CD4-positive, alpha-beta T cell treated with Interleukin-17A for 1 hour (primary cell): ENCODE results near the gene SLC25A13.
"Not testable (repeated sequence)": the region's sequence is repeated elsewhere in the genome, so short reads cannot be mapped to it uniquely, and the experiment has no call there.

Experiments used
- DNase-seq: peaks from one replicate; pipeline ENCODE4 v3.0.0-alpha.2; 2020

SLC25A13 gene

GRCh38 chr7:96321658-96322372, at the start of gene SLC25A13:
SLC25A13 (minus strand) TSS chr7:96322098; CDS start chr7:96321956, 142 bp downstream.
- peak; percentile 68 for DNase-seq

DNA sequence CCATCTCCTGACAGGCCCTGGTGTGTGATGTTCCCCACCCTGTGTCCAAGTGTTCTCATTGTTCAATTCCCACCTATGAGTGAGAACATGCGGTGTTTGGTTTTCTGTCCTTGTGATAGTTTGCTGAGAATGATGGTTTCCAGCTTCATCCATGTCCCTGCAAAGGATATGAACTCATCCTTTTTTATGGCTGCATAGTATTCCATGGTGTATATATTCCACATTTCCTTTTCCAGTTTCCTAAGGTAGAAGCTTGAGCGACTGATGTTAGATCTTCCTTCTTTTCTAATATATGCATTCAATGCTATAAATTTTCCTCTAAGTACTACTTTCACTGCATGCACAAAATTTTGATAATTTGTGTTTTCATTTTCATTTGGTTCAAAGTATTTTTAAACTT, 44.0 kb upstream of the SLC25A13 start:
- not testable (repeated sequence) for DNase-seq

DNA sequence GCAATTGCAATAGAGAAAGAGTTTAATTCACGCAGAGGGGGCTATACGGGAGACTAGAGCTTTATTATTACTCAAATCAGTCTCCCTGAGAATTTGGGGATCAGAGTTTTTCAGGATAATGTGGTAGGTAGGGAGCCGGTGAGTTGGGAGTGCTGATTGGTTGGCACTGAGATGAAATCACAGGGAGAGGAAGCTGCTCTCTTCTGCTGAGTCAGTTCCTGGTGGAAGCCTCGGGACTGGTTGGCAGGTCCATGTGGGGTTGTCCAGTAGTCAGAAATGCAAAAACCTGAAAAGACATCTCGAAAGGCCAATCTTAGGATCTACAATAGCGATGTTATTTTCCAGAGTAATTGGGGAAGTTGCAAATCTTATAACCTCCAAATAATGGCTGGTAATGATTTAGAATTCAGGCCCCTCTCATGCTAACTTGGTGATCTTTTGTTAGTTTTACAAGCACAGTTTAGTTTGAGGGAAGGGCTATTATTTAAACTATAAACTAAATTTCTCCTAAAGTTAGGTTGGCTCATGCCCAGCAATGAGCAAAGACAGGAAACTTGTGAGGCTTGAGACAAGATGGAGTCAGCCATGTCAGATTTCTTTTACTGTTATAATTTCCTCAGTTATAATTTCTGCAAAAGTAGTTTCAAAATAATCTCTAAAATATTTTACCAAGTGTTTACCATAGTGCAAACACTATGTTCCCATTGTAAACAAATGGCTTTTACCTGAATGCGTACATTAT, 39.4 kb upstream of the SLC25A13 start:
- no peak for DNase-seq

DNA sequence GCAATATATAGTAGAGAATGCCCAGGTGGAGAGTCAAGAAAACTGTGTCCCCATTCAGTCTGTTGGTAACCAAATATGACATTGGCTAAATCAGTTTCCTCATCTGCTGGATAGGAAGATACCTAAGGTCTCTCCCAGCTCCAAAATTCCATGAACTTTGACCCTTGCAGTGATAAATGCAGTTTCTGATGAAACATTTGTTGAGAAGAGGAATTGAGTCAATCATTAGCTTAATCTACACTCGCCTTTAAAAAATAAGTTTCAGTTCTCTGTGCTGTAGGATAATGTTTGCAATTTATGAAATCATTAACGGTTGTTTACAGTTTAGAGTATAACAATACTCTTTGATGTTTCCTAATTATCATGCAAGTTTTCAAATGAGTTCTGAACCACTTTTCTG, 38.0 kb upstream of the SLC25A13 start:
- DNase-seq = no peak

DNA sequence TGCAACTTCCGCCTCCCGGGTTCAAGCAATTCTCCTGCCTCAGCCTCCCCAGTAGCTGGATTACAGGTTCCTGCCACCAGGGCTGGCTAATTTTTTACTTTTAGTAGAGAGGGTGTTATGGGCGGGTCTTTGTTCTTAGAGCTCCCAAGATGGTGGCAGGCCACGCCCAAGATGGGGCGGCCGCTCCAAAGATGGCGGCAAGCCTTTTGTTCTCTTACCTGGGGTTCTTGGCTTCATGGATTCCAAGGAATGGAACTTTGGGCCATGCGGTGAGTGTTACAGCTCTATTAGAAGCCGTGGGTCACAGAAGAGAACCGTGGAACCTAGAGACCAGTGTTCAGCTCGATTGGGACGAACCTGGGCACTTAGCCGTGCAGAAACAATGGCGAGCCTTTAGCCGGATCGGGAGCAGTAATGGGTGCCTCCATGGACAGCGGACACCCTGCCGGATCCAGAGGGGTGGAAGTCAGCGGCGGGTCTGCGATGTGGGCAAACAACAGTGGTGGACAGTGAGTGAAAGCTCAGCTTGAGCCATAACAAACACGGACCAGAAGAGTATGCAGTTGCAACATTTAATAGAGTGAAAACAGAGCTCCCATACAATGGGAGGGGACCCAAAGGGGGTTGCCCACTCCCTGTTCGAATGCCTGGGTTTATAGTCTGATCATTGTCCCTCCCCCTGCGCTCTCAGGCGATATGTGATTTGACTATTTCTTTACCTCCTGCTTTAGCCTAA, 36.5 kb upstream of the SLC25A13 start:
- not testable (repeated sequence) for DNase-seq

GRCh38 chr7:96355990-96356506, 34.1 kb upstream of the SLC25A13 start:
- no peak for DNase-seq

DNA sequence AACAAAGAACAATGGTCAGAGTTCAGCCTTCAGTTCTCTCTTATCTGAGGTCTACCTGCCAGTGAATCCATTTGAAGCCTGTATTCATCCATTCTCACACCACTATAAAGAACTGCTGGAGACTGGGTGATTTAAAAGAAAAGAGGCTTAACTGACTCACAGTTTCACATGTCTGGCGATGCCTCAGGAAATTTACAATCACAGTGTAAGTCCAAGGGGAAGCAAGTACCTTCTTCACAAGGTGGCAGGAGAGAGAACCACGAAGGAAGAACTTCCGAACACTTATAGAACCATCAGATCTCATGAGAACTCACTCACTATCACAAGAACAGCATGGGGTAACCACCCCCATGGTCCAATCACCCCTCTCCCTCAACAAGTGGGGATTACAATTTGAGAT, 33.0 kb upstream of the SLC25A13 start:
- DNase-seq = no peak

- no peak for DNase-seq
These were observed 27.7 kb upstream of the SLC25A13 start for GRCh38 chr7:96349572-96349971.

GRCh38 chr7:96347471-96347870, 25.6 kb upstream of the SLC25A13 start:
- no peak for DNase-seq

- no peak for DNase-seq
These were observed 24.5 kb upstream of the SLC25A13 start for GRCh38 chr7:96346293-96346953.

- DNase-seq = no peak
These were observed 22.3 kb upstream of the SLC25A13 start for GRCh38 chr7:96344236-96344635.

DNA sequence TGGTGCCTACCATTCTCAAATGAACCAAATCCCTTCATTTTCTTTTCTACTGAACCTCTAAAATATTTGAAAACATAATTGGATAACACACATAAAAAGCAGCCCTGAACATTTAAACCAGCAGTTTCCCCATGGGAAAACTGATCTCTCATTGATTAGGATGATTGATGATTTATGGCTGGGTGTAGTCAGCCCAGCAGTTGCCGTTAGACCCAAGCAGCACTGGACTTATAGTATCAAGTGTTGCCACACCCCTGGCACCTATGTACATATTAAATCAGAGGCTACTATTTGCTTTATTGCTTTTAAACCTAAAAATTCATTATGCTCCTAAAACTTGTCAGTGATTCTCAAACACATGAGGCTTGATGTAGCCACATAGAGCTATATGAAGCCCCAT, 20.2 kb upstream of the SLC25A13 start:
- no peak for DNase-seq

- DNase-seq = no peak
These were observed 15.6 kb upstream of the SLC25A13 start for GRCh38 chr7:96337519-96337918.

DNA sequence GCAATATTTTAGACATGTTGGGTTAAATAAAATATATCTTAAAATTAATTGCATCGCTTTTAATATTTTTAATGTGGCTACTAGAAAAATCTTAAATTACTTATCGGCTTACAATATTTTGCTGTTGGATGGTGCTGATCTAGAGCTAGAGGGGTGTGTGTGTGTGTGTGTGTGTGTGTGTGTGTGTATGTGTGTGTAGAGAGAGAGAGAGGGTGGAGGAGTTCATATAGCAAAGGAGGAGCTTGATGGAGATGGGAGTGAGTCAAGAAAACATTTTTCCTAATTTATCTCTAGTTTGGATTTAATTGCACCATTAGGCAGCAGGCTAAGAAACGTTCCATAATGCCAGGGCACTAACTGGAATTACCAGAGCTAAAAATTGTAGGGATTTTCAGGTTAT, 10.4 kb upstream of the SLC25A13 start:
- no peak for DNase-seq

DNA sequence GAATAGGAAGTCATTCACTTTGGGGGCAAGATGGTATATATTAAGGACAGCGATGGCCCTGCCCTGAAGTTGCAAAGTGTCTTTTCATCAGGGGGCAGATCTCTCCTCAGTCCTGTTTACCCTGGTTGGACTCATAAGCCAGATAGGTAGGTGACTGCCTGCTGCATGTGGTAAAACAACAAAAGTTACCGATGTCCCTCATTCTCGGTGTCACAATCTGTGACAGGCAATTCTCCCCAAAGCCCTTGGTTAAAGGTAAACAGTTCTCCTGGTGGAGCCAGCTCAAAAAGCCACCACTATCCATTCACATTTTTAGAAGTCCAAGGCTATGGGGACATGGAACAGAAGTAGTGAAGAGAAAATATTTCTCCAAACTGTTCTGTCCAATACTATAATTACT, 9.9 kb upstream of the SLC25A13 start:
- no peak for DNase-seq

GRCh38 chr7:96331233-96331632, 9.3 kb upstream of the SLC25A13 start:
- DNase-seq = no peak

GRCh38 chr7:96330193-96330592, 8.3 kb upstream of the SLC25A13 start:
- DNase-seq = no peak

GRCh38 chr7:96329241-96329640, 7.3 kb upstream of the SLC25A13 start:
- no peak for DNase-seq

DNA sequence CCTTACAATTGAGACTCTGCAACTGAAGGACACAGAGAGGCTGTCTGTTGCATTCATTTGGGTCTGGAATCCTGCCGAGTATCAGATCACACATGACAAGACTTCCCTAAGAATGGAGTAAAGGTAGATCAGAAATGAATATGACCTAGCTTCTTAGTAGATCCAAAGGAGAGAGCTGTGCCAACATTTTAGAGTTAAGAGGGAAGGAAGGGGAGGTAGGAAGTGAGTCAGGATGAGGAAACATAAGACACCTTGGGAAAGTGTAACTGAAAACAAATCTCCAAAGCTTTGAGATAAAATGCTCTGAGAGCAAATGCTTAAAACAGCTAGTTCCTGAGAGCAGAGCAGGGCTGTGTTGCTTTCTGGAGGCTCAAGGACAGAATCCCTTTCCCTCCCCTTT, 6.1 kb upstream of the SLC25A13 start:
- no peak for DNase-seq

DNA sequence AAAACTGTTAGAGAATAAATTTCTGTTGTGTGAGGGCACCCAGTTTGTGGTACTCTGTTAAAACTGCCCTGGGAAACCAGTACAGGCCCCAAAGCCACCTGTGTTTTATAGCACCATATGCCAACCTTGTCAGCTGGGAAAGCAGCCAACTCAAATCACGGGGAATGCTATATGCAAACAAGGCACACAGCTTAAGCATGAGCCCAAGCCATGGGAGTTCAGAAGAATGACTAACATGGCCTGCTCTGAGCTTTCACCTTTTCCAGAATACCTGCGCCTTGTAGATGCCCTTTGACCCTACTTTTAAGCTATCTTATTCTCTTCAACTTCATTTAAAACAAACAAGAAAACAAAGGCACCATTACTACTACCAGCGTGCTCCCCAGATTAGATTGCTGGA, 5.5 kb upstream of the SLC25A13 start:
- DNase-seq = no peak

DNA sequence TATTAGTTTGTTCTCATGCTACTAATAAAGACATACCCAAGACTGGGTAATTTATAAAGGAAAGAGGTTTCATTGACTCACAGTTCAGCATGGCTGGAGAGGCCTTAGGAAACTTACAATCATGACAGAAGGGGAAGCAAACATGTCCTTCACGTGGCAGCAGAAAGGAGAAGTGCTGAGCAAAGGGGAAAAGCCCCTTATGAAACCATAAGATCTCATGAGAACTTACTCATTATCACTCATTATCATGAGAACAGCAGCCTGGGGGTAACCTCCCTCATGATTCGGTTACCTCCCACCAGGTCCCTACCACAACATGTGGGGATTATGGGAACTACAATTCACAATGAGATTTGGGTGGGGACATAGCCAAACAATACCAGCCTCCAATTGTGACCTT, 4.9 kb upstream of the SLC25A13 start:
- DNase-seq = peak; percentile 16

- no peak for DNase-seq
These were observed 1.1 kb upstream of the SLC25A13 start for GRCh38 chr7:96322847-96323461.

GRCh38 chr7:96322373-96322695, 436 bp upstream of the SLC25A13 start:
- no peak for DNase-seq
